Right cardiac atrium (tissue), 5 donors: ENCODE results near the gene MARS1. TPM values are rescaled to one million over a fixed set of nuclear protein-coding genes. Genes with fewer than 3 reads are reported as not detected.

Source experiments
- ATAC-seq, 2 donors: fragments of 200-7000 bp; cut with Tn5 transposase; one replicate each; pipeline versions ENCODE4 v1.8.0 to v1.9.1; 2020; ENCODE audit warnings: moderate library complexity in 2 of 2, mild to moderate bottlenecking in 1 of 2
- DNase-seq, 3 donors: peaks; one replicate each; pipeline ENCODE4 v3.0.0-alpha.2; 2020
- H3K27ac ChIP-seq: one replicate; pipeline ENCODE4 v1.5.1; 2013; ENCODE audit warnings: mild to moderate bottlenecking, low read length, control low read depth, moderate library complexity
- H3K27me3 ChIP-seq: one replicate; pipeline ENCODE4 v1.6.1; 2013; ENCODE audit not compliant: control insufficient read depth, insufficient read depth
- H3K4me1 ChIP-seq: one replicate; pipeline ENCODE4 v1.6.1; 2013; ENCODE audit warnings: low read length; ENCODE audit not compliant: control insufficient read depth, insufficient read depth
- H3K4me3 ChIP-seq: one replicate; pipeline ENCODE4 v1.5.1; 2013; ENCODE audit warnings: low read length, control low read depth
- H3K9me3 ChIP-seq: one replicate; pipeline ENCODE4 v1.6.1; 2013; ENCODE audit warnings: low read length; ENCODE audit not compliant: control insufficient read depth
- WGBS: extraction: QIAGEN DNeasy Blood & Tissue Kit; methylation state at CpG from one replicate; pipeline ENCODE4 v1.1.7; 2013; 5-methylcytosine and 5-hydroxymethylcytosine counted together
- intact Hi-C, 4 donors: fragments of 100-400 bp; cut with DNase I; formaldehyde crosslinking; loops; one replicate each; pipeline versions ENCODE4 v1.11.0 to v1.14.0; 2022 to 2023
- polyA plus RNA-seq: library from polyadenylated mRNA; stranded (reverse); fragments of 200-250 nt; gene quantifications from one replicate; pipeline ENCODE4 v1.2.3, GENCODE V29; 2013
- total RNA-seq, 4 donors: library from RNA; stranded (reverse); fragmentation: NEBNext Ultra II Directional; extraction: Animal tissue kit (Norgen Biotek cat#: 25700); gene quantifications; one replicate each; pipeline ENCODE4 v1.2.1, GENCODE V29; 2021
- donor health status: healthy with polysubstance abuse.
- donor health status: DM: no; HTN: yes; CAD: no.
- donor health status: DM: no; HTN: no; CAD: no.
- donor health status: DM: no; HTN: yes; CAD: no; lungs with severe emphysema.
- donor health status: DM: yes; HTN: yes; CAD: no.

Gene MARS1
- total and polyA plus RNA-seq, 5 donors, result 54.9 to 89.8 (median 70.0) TPM

DNA sequence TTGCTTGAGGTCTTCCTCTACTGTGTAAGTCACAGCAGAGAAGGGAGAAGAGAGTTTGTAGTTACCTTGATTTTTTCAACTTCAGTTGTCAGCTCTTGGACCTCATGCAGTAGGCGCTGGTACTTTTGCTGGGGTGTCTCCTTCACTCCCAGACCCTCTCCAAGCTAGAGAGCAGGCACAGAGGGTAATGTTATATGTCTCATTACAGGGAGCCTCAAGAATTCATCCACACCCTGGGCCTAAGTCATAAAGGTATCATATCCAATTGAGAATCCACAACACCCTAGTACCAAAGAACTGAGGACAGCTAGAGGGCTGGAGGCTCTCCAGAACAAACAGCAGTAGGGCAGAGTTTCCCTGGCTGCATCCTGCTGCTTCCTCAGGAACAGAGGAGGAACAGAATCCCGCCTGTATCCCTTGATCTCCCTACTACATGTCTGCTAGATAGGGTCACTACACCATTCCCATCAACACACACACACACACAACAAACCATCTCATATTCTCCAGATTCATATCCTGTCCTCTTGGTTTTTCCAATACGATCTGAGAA, 47.2 kb downstream of the MARS1 start:
- H3K9me3 ChIP-seq, result no peaks in the 10 kb centered on the region
- intact Hi-C loops, result no loop called here
- H3K4me3 ChIP-seq, result no peak overlapping the region
- ATAC-seq (peak in 1 of 2 donors; percentile 45), DNase-seq (no peak)
- WGBS, result 87% methylated on average over 3 of the region's 3 CpGs
- H3K27me3 ChIP-seq, result no peaks in the 10 kb centered on the region
- H3K27ac ChIP-seq, result no peak overlapping the region
- H3K4me1 ChIP-seq, result no peaks in the 10 kb centered on the region

DNA sequence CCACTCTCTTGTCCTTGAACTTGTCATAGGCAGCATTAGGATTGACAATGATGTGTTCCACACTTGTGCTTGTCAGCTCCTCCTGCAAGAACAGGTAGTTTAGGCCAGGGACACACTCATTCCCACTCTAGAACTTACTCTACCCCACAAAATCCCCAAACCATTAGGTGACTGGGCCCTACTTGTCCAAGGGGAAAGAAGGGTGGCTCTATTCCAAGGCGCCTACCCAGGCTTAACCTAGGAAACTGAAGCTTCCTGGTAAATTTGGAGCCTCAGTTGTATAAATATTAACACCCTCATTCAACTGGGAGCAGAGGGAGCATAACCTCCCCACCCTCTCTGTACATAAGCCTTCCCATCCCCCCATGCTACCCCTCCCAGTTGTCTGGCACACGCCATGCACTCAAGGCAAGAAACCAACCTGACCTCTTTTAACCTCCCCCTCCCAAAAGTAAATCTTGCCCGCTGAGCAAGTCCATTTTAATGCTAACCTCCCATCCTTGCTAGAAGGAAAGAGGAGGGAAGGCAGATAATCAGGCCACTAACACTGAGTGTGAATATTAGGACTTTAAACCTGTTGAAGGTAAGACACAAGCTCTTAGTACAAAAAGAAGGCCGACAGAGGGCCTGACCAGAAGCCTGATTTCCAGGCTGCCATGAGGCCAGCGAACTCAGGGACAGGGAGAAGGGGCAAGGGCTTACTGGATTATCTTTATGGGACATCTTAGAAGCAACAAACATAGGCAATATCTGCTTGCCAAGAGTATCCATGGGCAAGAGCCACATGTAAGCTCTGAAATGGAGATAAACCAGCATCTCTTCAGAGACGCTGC, 48.1 kb downstream of the MARS1 start:
- ATAC-seq (peak in 1 of 2 donors; percentile 14), DNase-seq (no peak)
- intact Hi-C loops, result no loop called here
- Histone ChIP-seq H3K27me3 (no peaks in the 10 kb centered on the region), H3K27ac (no peak overlapping the region), H3K4me3 (no peak overlapping the region), H3K9me3 (no peaks in the 10 kb centered on the region), H3K4me1 (no peaks in the 10 kb centered on the region)
- 76% methylated on average over 6 of the region's 6 CpGs for WGBS

DNA sequence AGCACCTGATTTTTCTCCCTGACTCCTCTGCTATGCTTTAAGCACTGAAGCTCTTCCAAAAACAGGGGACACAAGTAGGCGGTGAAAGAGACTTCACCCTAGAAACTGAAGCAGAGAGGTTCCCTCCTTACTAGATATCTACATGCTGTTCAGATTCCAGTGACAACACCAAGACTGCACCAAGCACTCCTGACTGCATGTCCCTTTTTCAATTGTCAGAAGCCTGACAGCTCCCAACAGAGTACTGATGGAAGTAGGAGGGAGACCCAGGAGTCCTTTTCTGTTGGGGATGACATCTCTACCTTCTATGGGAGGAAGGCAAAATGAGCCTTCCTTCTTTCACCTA, 48.7 kb downstream of the MARS1 start:
- Histone ChIP-seq H3K9me3 (no peaks in the 10 kb centered on the region), H3K27me3 (no peaks in the 10 kb centered on the region), H3K4me3 (no peak overlapping the region), H3K4me1 (no peaks in the 10 kb centered on the region), H3K27ac (no peak overlapping the region)
- no peak for ATAC-seq
- intact Hi-C loops, result no loop called here
- no peak for DNase-seq
- 98% methylated on average over 1 of the region's 1 CpG for WGBS

DNA sequence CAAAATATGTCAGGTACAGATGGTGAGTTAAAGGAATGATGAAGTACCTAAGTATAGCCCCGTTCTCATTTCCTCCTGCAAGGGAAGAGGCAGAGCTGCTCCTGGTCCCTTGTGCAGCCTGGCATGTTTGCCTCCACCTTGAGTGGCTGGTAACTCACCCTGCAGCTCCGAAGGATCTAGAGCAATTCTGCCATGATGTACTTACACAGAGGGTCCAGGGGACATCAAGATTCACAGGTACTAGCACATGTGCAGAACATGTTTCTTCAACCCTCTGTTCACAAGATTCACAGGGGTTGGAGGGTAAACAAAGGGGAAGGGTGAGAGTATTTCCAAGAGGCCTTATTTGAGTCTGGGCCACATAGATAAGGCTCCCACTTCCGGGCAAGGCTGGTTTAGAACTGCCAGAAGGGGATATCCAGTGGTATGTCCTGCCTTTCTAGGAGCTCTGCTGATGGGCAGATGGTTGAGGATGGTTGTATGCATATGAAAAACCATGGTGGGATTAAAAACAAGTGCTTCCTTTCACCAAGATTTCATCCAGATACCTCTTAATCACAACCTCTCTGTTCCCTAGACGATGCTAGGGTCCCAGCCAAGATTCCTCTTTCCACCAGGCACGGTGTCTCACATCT, 51.4 kb downstream of the MARS1 start:
- ATAC-seq (no peak), DNase-seq (no peak)
- WGBS, result 78% methylated on average over 5 of the region's 5 CpGs
- no peak overlapping the region for H3K27ac ChIP-seq
- no peaks in the 10 kb centered on the region for H3K4me1 ChIP-seq
- H3K4me3 ChIP-seq, result no peak overlapping the region
- no peaks in the 10 kb centered on the region for H3K9me3 ChIP-seq
- intact Hi-C loops, result no loop called here
- H3K27me3 ChIP-seq, result no peaks in the 10 kb centered on the region

DNA sequence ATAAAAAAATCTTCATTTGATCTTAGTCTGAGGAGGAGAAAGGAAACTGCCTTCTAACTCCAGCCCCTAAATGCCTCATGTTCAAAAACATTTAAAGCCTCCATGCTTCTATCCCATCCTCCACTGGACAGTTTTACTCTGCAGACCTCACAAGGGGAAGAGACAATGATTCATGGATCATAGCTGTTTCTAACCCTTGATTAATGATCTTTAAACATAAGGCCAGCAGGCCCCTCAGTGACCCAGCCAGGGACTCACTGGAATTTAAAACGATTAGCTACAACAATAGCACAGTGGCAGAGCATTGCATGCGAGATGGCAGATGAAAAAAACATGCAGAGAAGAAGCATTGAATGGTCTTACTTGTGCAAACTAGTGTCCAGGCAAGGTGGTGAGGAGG, 53.1 kb downstream of the MARS1 start:
- Histone ChIP-seq H3K27me3 (no peaks in the 10 kb centered on the region), H3K4me1 (peaks cover 4% of the 10 kb centered on the region), H3K9me3 (no peaks in the 10 kb centered on the region), H3K27ac (no peak overlapping the region), H3K4me3 (no peak overlapping the region)
- no peak for DNase-seq
- ATAC-seq, result no peak
- intact Hi-C loops, result no loop called here
- WGBS, result 67% methylated on average over 2 of the region's 2 CpGs

DNA sequence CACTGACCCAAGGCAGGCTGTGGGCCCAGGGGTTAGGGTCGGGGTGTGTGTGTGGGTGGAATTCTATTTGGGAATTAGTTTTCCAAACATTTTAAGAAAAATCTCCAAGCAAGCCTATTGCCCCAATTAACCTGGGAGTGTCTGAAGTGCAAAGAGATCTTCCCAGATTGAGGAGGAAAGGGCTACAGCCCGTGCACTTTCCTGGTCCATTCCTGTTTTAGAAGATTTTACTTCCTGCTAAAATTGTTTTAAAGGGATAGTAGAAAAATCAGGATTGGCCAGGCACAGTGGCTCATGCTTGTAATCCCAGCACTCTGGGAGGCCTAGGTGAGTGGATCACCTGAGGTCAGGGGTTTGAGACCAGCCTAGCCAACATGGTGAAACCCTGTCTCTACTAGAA, 53.8 kb downstream of the MARS1 start:
- H3K27ac ChIP-seq, result no peak overlapping the region
- 76% methylated on average over 2 of the region's 2 CpGs for WGBS
- no peaks in the 10 kb centered on the region for H3K27me3 ChIP-seq

DNA sequence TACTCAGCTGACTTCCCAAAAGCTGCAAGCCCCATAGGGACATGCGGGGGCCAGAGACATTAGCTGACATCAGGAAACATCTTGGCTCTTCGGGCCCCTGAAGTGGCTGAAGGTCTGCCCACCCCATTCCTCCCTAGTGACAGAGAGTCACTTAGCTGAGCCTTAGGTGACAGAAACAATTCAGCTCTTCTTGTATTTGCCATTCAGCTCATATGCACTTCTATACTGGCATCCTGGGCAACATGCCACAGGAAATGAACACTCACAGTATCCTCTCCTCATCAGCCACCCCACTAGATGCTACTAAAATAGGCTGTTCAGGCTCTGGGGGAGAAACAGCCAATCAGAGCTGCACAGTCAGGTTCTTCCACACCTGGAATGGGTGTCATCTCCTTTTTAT, 55.7 kb downstream of the MARS1 start:
- ATAC-seq (no peak), DNase-seq (no peak)
- Histone ChIP-seq H3K4me3 (no peak overlapping the region), H3K27me3 (no peaks in the 10 kb centered on the region), H3K4me1 (peaks cover 7% of the 10 kb centered on the region), H3K27ac (no peak overlapping the region), H3K9me3 (no peaks in the 10 kb centered on the region)
- intact Hi-C loops, result no loop called here
- 50% methylated on average over 2 of the region's 2 CpGs for WGBS

More for the DNA sequence above, 53.8 kb downstream of the MARS1 start:
- peaks cover 7% of the 10 kb centered on the region for H3K4me1 ChIP-seq
- no peaks in the 10 kb centered on the region for H3K9me3 ChIP-seq
- DNase-seq (no peak), ATAC-seq (no peak)
- H3K4me3 ChIP-seq, result no peak overlapping the region
- intact Hi-C loops, result no loop called here

DNA sequence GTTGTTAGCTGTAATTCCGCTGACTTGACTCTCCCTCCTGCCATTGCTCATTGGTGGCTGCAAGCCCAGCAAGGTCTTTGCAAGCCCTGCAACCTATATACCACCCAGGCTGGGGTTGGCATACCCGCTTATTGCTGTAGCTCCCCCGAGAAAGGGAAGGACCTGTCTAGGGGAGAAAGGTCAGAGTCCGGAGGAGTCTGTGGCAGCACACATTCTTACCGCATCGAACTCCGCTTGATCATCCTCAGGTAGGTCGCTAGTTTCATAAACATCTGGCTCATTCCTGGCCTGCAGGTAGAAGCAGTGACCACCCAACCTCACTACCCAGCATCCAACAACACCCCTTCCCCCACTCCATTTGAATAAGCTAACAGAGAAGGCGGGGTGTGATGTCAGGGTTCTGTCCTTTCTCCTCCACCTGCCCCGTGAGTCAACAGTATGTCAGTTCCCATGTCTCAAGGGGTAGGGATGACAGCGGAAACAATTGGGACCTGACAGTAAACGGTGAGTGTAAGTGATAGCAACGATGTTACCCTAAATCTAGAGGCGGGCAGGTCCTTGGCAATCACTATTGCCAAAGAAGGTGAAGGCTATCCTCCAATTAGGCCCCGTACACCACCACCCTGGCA, 58.1 kb downstream of the MARS1 start:
- no peaks in the 10 kb centered on the region for H3K9me3 ChIP-seq
- peaks cover 7% of the 10 kb centered on the region for H3K4me1 ChIP-seq
- H3K4me3 ChIP-seq, result peak overlapping the region; percentile 87
- ATAC-seq (peak in 1 of 2 donors; percentile 1), DNase-seq (no peak)
- no peak overlapping the region for H3K27ac ChIP-seq
- no peaks in the 10 kb centered on the region for H3K27me3 ChIP-seq
- intact Hi-C loops, result no loop called here
- 59% methylated on average over 15 of the region's 15 CpGs for WGBS

DNA sequence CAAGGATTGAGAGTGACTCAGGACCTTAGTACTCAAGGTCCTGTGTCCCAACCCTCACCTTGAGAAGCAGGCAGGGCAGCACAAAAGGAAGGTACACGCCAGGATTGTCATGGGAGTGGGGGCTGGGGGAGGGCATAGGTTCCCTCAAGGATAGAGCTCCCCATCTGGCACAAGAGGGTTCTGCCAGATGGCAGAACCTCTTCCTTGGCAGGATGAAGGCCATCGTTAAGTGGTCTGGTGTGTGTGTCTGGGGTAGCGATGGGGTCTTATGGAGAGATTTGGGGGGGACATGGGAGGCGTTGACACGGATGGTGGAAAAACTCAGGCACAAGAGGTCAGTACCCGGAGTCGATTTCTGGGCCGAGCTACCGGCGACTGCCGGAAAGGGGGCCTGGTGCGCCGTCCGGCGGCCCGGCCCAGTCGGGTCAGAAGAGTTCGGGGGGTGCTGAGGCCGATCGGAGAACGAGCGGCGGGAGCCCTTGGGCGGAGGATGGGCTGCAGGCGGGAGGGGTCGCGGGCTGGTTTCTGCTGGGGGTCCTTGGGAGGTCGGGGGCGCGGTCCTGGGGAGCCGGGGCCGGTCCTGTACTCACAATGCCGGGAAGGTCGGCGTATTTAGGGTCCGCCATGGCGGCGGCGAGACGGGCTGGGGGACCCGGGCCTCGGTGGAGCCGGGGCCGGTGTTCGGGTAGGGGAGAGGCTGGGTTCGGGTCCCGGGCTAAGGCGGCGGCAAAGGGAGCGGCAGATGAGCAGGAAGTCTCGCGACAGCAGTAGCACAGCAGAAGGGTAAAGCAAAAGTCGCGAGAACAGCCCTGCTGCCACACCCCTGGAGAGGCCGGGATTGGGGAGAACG, 58.8 kb downstream of the MARS1 start, which contains the start of gene DCTN2:
TSS of gene DCTN2 (minus strand) at position 755 of the 850 bp plus-strand sequence. CDS start at position 626, 129 bp downstream.
- Histone ChIP-seq H3K4me3 (peak within 1 kb of the TSS; percentile 87), H3K9me3 (no peaks in the 10 kb centered on the region), H3K4me1 (peaks cover 7% of the 10 kb centered on the region), H3K27ac (peak within 1 kb of the TSS; percentile 42), H3K27me3 (no peaks in the 10 kb centered on the region)
- intact Hi-C loops, result no loop called here
- ATAC-seq (peak; percentile 98), DNase-seq (peak; percentile 97 to 98 (median 97))
- under 1% methylated on average over 56 of the region's 56 CpGs for WGBS

DNA sequence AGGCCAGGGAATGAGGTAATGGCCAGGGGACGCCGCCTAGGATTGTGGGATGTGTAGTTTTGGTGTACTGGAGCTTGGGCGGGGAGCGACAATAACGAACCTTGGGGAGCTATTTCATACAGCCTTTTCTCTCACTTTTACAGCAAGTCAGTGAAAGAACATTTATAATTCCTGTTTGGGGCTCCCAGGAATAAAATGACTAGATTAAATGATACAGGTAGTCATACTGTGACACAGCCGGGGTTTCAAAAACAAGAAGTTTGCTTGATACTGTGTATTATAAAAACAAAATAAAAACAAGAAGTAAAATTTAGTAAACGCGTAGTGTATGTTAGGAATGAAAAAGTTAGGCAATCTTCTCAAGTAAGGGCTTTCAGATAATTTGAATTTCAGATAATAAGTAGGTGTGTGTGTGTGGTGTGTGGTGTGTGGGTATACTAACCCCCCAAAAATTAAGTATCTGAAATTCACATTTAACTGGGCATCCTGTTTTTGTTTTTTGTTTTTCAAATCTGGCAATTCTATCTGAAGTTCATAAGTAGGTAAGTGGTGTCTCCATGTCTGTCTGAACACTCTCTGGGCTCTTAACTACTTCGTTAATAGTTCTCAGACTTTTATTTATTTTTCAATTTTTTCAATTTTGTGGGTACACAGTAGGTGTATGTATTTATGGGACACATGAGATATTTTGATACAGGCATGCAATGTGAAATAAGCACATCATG, 59.6 kb downstream of the MARS1 start:
- peaks cover 7% of the 10 kb centered on the region for H3K4me1 ChIP-seq
- no peak for ATAC-seq
- intact Hi-C loops, result no loop called here
- no peaks in the 10 kb centered on the region for H3K9me3 ChIP-seq
- no peaks in the 10 kb centered on the region for H3K27me3 ChIP-seq
- no peak for DNase-seq
- peak overlapping the region; percentile 87 for H3K4me3 ChIP-seq
- 21% methylated on average over 9 of the region's 9 CpGs for WGBS
- H3K27ac ChIP-seq, result no peak overlapping the region
